HepG2 (cell line): Measurements from ENCODE around the gene NT5C3B. TPM values are rescaled to one million over a fixed set of nuclear protein-coding genes. Genes with fewer than 3 reads are reported as not detected.
A peak's percentile ranks its signal among the peaks of the same experiment; 100 is the strongest.

Experiments used
- AKAP8 ChIP-seq: sonication (generic); formaldehyde crosslinking; IDR thresholded peaks from 2 replicates; pipeline ENCODE4 v1.5.1; 2020; ENCODE audit warnings: mild to moderate bottlenecking, missing genetic modification reagents
- CREB1 ChIP-seq, 2 experiments: fragments of 450-650 bp in 1 of 2; IDR thresholded peaks; 2 replicates each; pipeline ENCODE4 v1.6.1; 2016 to 2017; ENCODE audit warnings: control low read depth in 1 of 2, mild to moderate bottlenecking in 1 of 2, missing compliant biosample characterization in 1 of 2, missing genetic modification characterization in 1 of 2
- CTCF ChIP-seq: sonication (generic); formaldehyde crosslinking; IDR thresholded peaks from 2 replicates; pipeline ENCODE4 v1.5.0; 2020; ENCODE audit warnings: mild to moderate bottlenecking, missing genetic modification reagents, moderate library complexity
- GLMP ChIP-seq: sonication (generic); formaldehyde crosslinking; IDR thresholded peaks from 2 replicates; pipeline ENCODE4 v1.9.0; 2021; ENCODE audit warnings: missing genetic modification reagents, mild to moderate bottlenecking, borderline replicate concordance
- HCFC1 ChIP-seq: fragments of 150-350 bp; IDR thresholded peaks from 2 replicates; pipeline ENCODE4 v1.6.1; 2014; ENCODE audit warnings: low read depth, low read length
- HMG20B ChIP-seq: conservative IDR thresholded peaks from 2 replicates; pipeline ENCODE4 v1.6.1; 2016; ENCODE audit warnings: missing genetic modification reagents, missing compliant biosample characterization
- HOXD1 ChIP-seq: sonication (generic); formaldehyde crosslinking; IDR thresholded peaks from 2 replicates; pipeline ENCODE4 v1.5.0; 2020; ENCODE audit warnings: missing genetic modification reagents
- NFRKB ChIP-seq: fragments of 450-650 bp; IDR thresholded peaks from 2 replicates; pipeline ENCODE4 v1.6.1; 2017
- PAF1 ChIP-seq: IDR thresholded peaks from 2 replicates; pipeline ENCODE4 v1.6.1; 2016; ENCODE audit warnings: missing genetic modification reagents, missing compliant biosample characterization
- PCBP1 ChIP-seq: fragments of 200-400 bp; formaldehyde crosslinking; IDR thresholded peaks from 2 replicates; pipeline ENCODE4 v1.6.1; 2017; ENCODE audit warnings: mild to moderate bottlenecking, low read depth, low read length, borderline replicate concordance
- POLR2AphosphoS5 ChIP-seq: IDR thresholded peaks from 2 replicates; pipeline ENCODE4 v1.6.1; 2012; ENCODE audit warnings: low read depth, low read length
- PRMT3 ChIP-seq: sonication (generic); formaldehyde crosslinking; IDR thresholded peaks from 2 replicates; pipeline ENCODE4 v1.8.1; 2022; ENCODE audit warnings: low read depth, mild to moderate bottlenecking, moderate library complexity, missing genetic modification reagents, borderline replicate concordance
- SIN3B ChIP-seq: fragments of 150-350 bp; IDR thresholded peaks from 2 replicates; pipeline ENCODE4 v1.6.1; 2014; ENCODE audit warnings: low read length
- SNAI1 ChIP-seq: sonication (generic); formaldehyde crosslinking; IDR thresholded peaks from 2 replicates; pipeline ENCODE4 v1.5.0; 2020; ENCODE audit warnings: mild to moderate bottlenecking, missing genetic modification reagents, borderline replicate concordance
- SP140L ChIP-seq: sonication (generic); formaldehyde crosslinking; IDR thresholded peaks from 2 replicates; pipeline ENCODE4 v1.4.0; 2020; ENCODE audit warnings: missing genetic modification reagents, borderline replicate concordance
- SRSF9 ChIP-seq: fragments of 200-400 bp; formaldehyde crosslinking; IDR thresholded peaks from 2 replicates; pipeline ENCODE4 v1.6.1; 2018; ENCODE audit warnings: borderline replicate concordance, mild to moderate bottlenecking, low read depth, low read length; ENCODE audit not compliant: insufficient read depth, poor library complexity, severe bottlenecking
- ZNF616 ChIP-seq: sonication (generic); formaldehyde crosslinking; IDR thresholded peaks from 2 replicates; pipeline ENCODE4 v1.5.0; 2020; ENCODE audit warnings: low read depth, mild to moderate bottlenecking, missing genetic modification reagents
- ZNF790 ChIP-seq: sonication (generic); formaldehyde crosslinking; IDR thresholded peaks from 2 replicates; pipeline ENCODE4 v1.8.0; 2022; ENCODE audit warnings: missing genetic modification reagents, mild to moderate bottlenecking, borderline replicate concordance
- polyA plus RNA-seq, 8 experiments: library from polyadenylated mRNA; depleted of rRNA in 3 of 8; stranded (reverse) in 7 of 8; unstranded in 1 of 8; fragments of >200 nt; fragmentation: Illumina TruSeq in 4 of 8; extraction: Trizol in 4 of 8; gene quantifications; 2 replicates each; pipeline versions ENCODE4 v1.2.1 to v1.2.3, GENCODE V29; 2011 to 2016; ENCODE audit warnings: low read depth in 4 of 8, missing spikeins in 1 of 8, mixed read lengths in 1 of 8; ENCODE audit not compliant: insufficient read depth in 1 of 8
- total RNA-seq, 5 experiments: library from RNA; depleted of rRNA; stranded (reverse); fragments of >200 nt; fragmentation: Illumina TruSeq; extraction: Trizol; gene quantifications; 2 replicates each; pipeline ENCODE4 v1.2.3, GENCODE V29; 2016; ENCODE audit warnings: low read depth in 1 of 5
- TF ChIP-seq, protein P1 (sequence below): sonication (generic); formaldehyde crosslinking; IDR thresholded peaks from 2 replicates; pipeline ENCODE4 v1.8.0; 2022; ENCODE audit warnings: low read depth, missing genetic modification reagents
- TF ChIP-seq, protein P2 (sequence below): sonication (generic); formaldehyde crosslinking; IDR thresholded peaks from 2 replicates; pipeline ENCODE4 v1.4.0; 2020; ENCODE audit warnings: mild to moderate bottlenecking, missing genetic modification reagents
- TF ChIP-seq, protein P3 (sequence below): IDR thresholded peaks from 2 replicates; pipeline ENCODE4 v1.6.1; 2018; ENCODE audit warnings: missing genetic modification reagents, mild to moderate bottlenecking, missing compliant biosample characterization
- TF ChIP-seq, protein P4 (sequence below): sonication (generic); formaldehyde crosslinking; IDR thresholded peaks from 2 replicates; pipeline ENCODE4 v1.4.0; 2020; ENCODE audit warnings: missing genetic modification reagents, borderline replicate concordance

The NT5C3B gene
- total and polyA plus RNA-seq, 2 of the 13 experiments (the other 11 are each of a cell fraction or from before 2014, with no cell fraction given), result 104 to 126 TPM

DNA sequence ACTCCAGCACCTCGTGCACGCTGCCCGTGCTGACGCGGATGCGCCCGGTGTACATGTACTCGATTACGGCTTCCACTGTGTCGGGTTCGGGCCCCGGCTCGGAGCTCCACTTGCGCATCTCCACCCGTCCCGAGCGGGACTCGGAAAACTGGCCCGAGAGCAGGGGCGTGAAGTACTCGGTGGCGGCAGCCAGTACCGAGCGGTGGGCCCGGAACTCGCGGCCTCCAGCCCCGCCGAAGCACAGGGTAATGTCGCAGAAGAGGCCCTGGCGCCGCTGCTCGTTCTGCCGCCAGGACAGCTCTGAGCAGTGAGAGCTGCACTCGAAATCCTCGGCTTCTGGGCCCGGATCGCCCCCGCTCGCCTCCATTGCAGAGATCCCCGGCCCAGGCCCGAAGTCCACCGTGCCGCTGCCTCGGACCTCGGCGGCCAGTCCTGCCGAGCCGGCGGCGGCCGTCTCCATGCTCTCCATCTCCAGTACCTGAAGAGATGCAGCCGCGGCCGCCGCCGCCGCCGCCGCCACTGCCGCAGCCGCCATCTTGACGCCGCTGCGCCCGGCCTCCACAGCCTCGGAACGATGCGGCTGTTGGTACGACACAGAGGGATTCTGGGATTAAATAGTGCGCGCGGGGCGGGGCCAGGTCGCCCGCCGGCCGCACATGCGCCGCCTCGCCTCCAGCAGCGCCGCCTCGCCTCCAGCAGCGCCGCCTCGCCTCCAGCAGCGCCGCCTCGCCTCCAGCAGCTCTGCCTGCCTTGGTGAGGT is 29.0 kb upstream of the NT5C3B start, which contains the start of gene KLHL11 (continued):
- TF ChIP-seq, protein P1, sequence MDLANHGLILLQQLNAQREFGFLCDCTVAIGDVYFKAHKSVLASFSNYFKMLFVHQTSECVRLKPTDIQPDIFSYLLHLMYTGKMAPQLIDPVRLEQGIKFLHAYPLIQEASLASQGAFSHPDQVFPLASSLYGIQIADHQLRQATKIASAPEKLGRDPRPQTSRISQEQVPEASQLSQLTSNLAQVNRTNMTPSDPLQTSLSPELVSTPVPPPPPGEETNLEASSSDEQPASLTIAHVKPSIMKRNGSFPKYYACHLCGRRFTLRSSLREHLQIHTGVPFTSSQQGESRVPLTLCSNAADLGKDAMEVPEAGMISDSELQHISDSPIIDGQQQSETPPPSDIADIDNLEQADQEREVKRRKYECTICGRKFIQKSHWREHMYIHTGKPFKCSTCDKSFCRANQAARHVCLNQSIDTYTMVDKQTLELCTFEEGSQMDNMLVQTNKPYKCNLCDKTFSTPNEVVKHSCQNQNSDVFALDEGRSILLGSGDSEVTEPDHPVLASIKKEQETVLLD (CRISPR knock-in tag), result peak; percentile 43
- TF ChIP-seq CREB1 (IDR thresholded peaks at IDR 0.05), result no peak; the same call in 1 of the 2 replicates
- TF ChIP-seq CREB1 (CRISPR knock-in tag; IDR thresholded peaks at IDR 0.05), result no peak
- TF ChIP-seq POLR2AphosphoS5, result peak; percentile 88
- TF ChIP-seq PAF1 (CRISPR knock-in tag), result no peak
- no peak; the same call in none of the 2 replicates for TF ChIP-seq HMG20B (CRISPR knock-in tag)
- no peak; the same call in 1 of the 2 replicates for TF ChIP-seq CTCF (CRISPR knock-in tag)
- TF ChIP-seq NFRKB, result no peak
- TF ChIP-seq, protein P2, sequence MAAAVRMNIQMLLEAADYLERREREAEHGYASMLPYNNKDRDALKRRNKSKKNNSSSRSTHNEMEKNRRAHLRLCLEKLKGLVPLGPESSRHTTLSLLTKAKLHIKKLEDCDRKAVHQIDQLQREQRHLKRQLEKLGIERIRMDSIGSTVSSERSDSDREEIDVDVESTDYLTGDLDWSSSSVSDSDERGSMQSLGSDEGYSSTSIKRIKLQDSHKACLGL (CRISPR knock-in tag), result peak; percentile 85
- no peak for TF ChIP-seq SIN3B
- no peak for TF ChIP-seq SRSF9
- no peak for TF ChIP-seq HCFC1
- TF ChIP-seq ZNF616, result peak; percentile 74; the same call in 1 of the 2 replicates
- 0 out of 2 replicates have a peak, but pooled peaks have one; percentile 68 for TF ChIP-seq SNAI1 (CRISPR knock-in tag)
- 0 out of 2 replicates have a peak, but pooled peaks have one; percentile 15 for TF ChIP-seq SP140L (CRISPR knock-in tag)
- TF ChIP-seq, protein P3, sequence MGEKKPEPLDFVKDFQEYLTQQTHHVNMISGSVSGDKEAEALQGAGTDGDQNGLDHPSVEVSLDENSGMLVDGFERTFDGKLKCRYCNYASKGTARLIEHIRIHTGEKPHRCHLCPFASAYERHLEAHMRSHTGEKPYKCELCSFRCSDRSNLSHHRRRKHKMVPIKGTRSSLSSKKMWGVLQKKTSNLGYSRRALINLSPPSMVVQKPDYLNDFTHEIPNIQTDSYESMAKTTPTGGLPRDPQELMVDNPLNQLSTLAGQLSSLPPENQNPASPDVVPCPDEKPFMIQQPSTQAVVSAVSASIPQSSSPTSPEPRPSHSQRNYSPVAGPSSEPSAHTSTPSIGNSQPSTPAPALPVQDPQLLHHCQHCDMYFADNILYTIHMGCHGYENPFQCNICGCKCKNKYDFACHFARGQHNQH, result peak; percentile 83
- TF ChIP-seq PRMT3, result no peak
- TF ChIP-seq, protein P4, sequence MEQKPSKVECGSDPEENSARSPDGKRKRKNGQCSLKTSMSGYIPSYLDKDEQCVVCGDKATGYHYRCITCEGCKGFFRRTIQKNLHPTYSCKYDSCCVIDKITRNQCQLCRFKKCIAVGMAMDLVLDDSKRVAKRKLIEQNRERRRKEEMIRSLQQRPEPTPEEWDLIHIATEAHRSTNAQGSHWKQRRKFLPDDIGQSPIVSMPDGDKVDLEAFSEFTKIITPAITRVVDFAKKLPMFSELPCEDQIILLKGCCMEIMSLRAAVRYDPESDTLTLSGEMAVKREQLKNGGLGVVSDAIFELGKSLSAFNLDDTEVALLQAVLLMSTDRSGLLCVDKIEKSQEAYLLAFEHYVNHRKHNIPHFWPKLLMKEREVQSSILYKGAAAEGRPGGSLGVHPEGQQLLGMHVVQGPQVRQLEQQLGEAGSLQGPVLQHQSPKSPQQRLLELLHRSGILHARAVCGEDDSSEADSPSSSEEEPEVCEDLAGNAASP (CRISPR knock-in tag), result no peak
- TF ChIP-seq PCBP1, result no peak
- no peak for TF ChIP-seq GLMP
- no peak for TF ChIP-seq HOXD1 (CRISPR knock-in tag)
- TF ChIP-seq AKAP8 (CRISPR knock-in tag), result no peak
- TF ChIP-seq ZNF790 (CRISPR knock-in tag), result no peak; the same call in 1 of the 2 replicates
